Endothelial cell of umbilical vein (primary cell): ENCODE results near the gene GEMIN4.

Experiments used
- EZH2 ChIP-seq: IDR thresholded peaks from 2 replicates; pipeline ENCODE4 v1.6.1; 2012; ENCODE audit warnings: borderline replicate concordance, low read depth, mild to moderate bottlenecking, moderate library complexity, low read length, inconsistent platforms; ENCODE audit not compliant: severe bottlenecking
- JUN ChIP-seq: IDR thresholded peaks from 2 replicates; pipeline ENCODE4 v1.6.1; 2011; ENCODE audit warnings: borderline replicate concordance, low read depth; ENCODE audit not compliant: insufficient read length, insufficient read depth
- MAX ChIP-seq: IDR thresholded peaks from 2 replicates; pipeline ENCODE4 v1.6.1; 2011; ENCODE audit not compliant: insufficient read depth, insufficient read length
- MYC ChIP-seq: IDR thresholded peaks from one replicate; pipeline ENCODE4 v1.6.1; 2011; ENCODE audit warnings: mild to moderate bottlenecking, low read depth, low read length
- POLR2A ChIP-seq: IDR thresholded peaks from 2 replicates; pipeline ENCODE4 v1.6.1; 2012; ENCODE audit warnings: low read depth, mild to moderate bottlenecking, control low read depth, low read length
- POLR2AphosphoS5 ChIP-seq: IDR thresholded peaks from 2 replicates; pipeline ENCODE4 v1.6.1; 2012; ENCODE audit warnings: low read depth, mild to moderate bottlenecking, control low read depth, low read length, moderate library complexity; ENCODE audit not compliant: insufficient read depth
- TF ChIP-seq, protein P1 (sequence below), 2 donors: IDR thresholded peaks; 1 replicate in 1 of 2; 2 replicates in 1 of 2; pipeline ENCODE4 v1.5.1; 2011; ENCODE audit warnings: low read length in 2 of 2, mild to moderate bottlenecking in 2 of 2, moderate library complexity in 2 of 2, control low read depth in 1 of 2, inconsistent platforms in 1 of 2, low read depth in 1 of 2; ENCODE audit not compliant: insufficient read depth in 1 of 2; ENCODE audit errors: extremely low read depth in 1 of 2

DNA sequence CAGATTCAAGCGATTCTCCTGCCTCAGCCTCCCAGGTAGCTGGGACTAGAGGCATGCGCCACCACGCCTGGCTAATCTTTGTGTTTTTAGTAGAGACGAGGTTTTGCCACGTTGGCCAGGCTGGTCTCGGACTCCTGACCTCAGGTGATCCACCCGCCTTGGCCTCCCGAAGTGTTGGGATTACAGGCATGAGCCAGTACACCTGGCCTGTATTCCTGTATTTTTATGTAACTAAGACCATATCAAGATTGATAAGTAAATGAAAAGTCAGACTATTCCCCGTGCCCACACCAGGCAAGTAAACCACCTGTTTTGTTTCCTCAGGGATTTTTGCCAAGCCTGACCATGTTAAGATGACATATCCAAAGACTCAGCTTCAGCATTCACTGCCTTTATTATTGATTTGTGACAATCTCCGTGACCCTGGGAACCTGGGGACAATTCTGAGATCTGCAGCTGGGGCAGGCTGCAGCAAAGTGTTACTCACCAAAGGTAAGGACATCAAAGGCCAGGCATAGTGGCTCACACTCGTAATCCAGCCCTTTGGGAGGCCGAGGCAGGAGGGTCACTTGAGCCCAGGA is 35.7 kb upstream of the GEMIN4 start:
- TF ChIP-seq, protein P1, sequence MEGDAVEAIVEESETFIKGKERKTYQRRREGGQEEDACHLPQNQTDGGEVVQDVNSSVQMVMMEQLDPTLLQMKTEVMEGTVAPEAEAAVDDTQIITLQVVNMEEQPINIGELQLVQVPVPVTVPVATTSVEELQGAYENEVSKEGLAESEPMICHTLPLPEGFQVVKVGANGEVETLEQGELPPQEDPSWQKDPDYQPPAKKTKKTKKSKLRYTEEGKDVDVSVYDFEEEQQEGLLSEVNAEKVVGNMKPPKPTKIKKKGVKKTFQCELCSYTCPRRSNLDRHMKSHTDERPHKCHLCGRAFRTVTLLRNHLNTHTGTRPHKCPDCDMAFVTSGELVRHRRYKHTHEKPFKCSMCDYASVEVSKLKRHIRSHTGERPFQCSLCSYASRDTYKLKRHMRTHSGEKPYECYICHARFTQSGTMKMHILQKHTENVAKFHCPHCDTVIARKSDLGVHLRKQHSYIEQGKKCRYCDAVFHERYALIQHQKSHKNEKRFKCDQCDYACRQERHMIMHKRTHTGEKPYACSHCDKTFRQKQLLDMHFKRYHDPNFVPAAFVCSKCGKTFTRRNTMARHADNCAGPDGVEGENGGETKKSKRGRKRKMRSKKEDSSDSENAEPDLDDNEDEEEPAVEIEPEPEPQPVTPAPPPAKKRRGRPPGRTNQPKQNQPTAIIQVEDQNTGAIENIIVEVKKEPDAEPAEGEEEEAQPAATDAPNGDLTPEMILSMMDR (IDR thresholded peaks at IDR 0.05; ENCODE audit: extremely low read depth in 1 of 2, insufficient read depth in 1 of 2, low read depth in 1 of 2, low read length in 2 of 2) = no peak
- TF ChIP-seq EZH2 = no peak
- no peak for TF ChIP-seq POLR2A
- TF ChIP-seq POLR2AphosphoS5 = no peak
- TF ChIP-seq MAX = no peak
- TF ChIP-seq MYC = no peak
- TF ChIP-seq JUN = no peak
